OCI-M2 (cell line): Measurements from ENCODE around the gene TLR5.

Experiments used
- DNase-seq: peaks from one replicate; lab custom pipeline; 2025; ENCODE audit not compliant: unreplicated experiment; lab: John Stamatoyannopoulos, UW

TLR5 gene

GRCh38 chr1:223068900-223069665 is 74.0 kb downstream of the TLR5 start:
- DNase-seq: no peak

GRCh38 chr1:223067914-223068313 is 75.1 kb downstream of the TLR5 start:
- no peak for DNase-seq

- DNase-seq: no peak
These were observed 76.6 kb downstream of the TLR5 start for GRCh38 chr1:223066415-223066814.

- no peak for DNase-seq
These were observed 80.9 kb downstream of the TLR5 start for GRCh38 chr1:223062177-223062576.

- DNase-seq: no peak
These were observed 83.5 kb downstream of the TLR5 start for GRCh38 chr1:223059526-223059925.
